Endothelial cell of umbilical vein (primary cell): ENCODE results near the gene ZNF766. TPM values are rescaled to one million over a fixed set of nuclear protein-coding genes. Genes with fewer than 3 reads are reported as not detected.

ENCODE experiments used
- BruUV-seq: library from RNA; stranded (reverse); fragments of 400-500 nt; replicated peaks from 2 replicates; lab custom pipeline; 2021; lab: Mats Ljungman, UMichigan
- CTCF ChIA-PET: fragments of 300-600, 350-600 bp; sonication (Branson Sonifier 250); formaldehyde crosslinking; loops from one replicate; lab custom pipeline; 2021; ENCODE audit warnings: antibody characterized with exemption, inconsistent platforms; lab: Charles Lee
- POLR2A ChIA-PET: fragments of 300-600, 350-600 bp; sonication (Branson Sonifier 250); formaldehyde crosslinking; loops from one replicate; lab custom pipeline; 2021; ENCODE audit warnings: antibody characterized with exemption, inconsistent platforms; lab: Charles Lee
- DNase-seq: peaks from one replicate; pipeline ENCODE4 v3.0.0-alpha.2; 2011; ENCODE audit warnings: low read depth, low spot score
- FAIRE-seq: peaks from 2 replicates; lab custom pipeline; 2011; peaks lifted over from hg19 to GRCh38; lab: Jason Lieb, UNC
- H2AFZ ChIP-seq: 2 replicates; pipeline ENCODE4 v1.6.0; 2012; ENCODE audit warnings: low read depth, low read length, control low read depth, inconsistent platforms
- H3K27ac ChIP-seq: 2 replicates; pipeline ENCODE4 v1.5.1; 2011; ENCODE audit warnings: low read depth, mild to moderate bottlenecking, control low read depth, low read length, moderate library complexity; ENCODE audit not compliant: insufficient read depth
- H3K27me3 ChIP-seq, 2 experiments: 2 replicates each; pipeline versions ENCODE4 v1.6.0 to v1.6.1; 2011; ENCODE audit warnings: low read length in 2 of 2, mixed read lengths in 1 of 2; ENCODE audit not compliant: control insufficient read depth in 2 of 2, insufficient read depth in 2 of 2
- H3K36me3 ChIP-seq, 2 experiments: 2 replicates in 1 of 2; 3 replicates in 1 of 2; pipeline ENCODE4 v1.5.1; 2011; ENCODE audit warnings: low read length in 2 of 2, mild to moderate bottlenecking in 1 of 2, moderate library complexity in 1 of 2; ENCODE audit not compliant: control insufficient read depth in 2 of 2, insufficient read depth in 2 of 2; ENCODE audit errors: extremely low read depth in 1 of 2
- H3K4me1 ChIP-seq: 3 replicates; pipeline ENCODE4 v1.5.1; 2011; ENCODE audit warnings: mild to moderate bottlenecking, low read length; ENCODE audit not compliant: control insufficient read depth, insufficient read depth; ENCODE audit errors: extremely low read depth
- H3K4me2 ChIP-seq: 2 replicates; pipeline ENCODE4 v1.6.1; 2011; ENCODE audit warnings: low read length, control low read depth, mixed read lengths; ENCODE audit not compliant: insufficient read depth
- H3K4me3 ChIP-seq, 3 experiments: fragments of 200-600 bp in 1 of 3; sonication (generic), shearing (Covaris generic) in 1 of 3; replicated peaks in 1 of 3; 2 replicates each; pipeline ENCODE4 v1.5.1; 2011 to 2016; ENCODE audit warnings: control low read depth in 3 of 3, low read length in 3 of 3, mild to moderate bottlenecking in 2 of 3, inconsistent platforms in 1 of 3, low read depth in 1 of 3, moderate library complexity in 1 of 3; ENCODE audit not compliant: insufficient read depth in 1 of 3
- H3K79me2 ChIP-seq: 2 replicates; pipeline ENCODE4 v1.6.0; 2012; ENCODE audit warnings: low read length, inconsistent platforms; ENCODE audit not compliant: control insufficient read depth, insufficient read depth
- H3K9ac ChIP-seq: replicated peaks from 2 replicates; pipeline ENCODE3; 2011; ENCODE audit warnings: low read length, control low read depth; ENCODE audit not compliant: insufficient read depth; ENCODE audit errors: extremely low read depth
- H3K9me1 ChIP-seq: replicated peaks from 3 replicates; pipeline ENCODE4 v1.6.0; 2011; ENCODE audit warnings: mild to moderate bottlenecking, low read length; ENCODE audit not compliant: control insufficient read depth, insufficient read depth; ENCODE audit errors: extremely low read depth
- H3K9me3 ChIP-seq: replicated peaks from 2 replicates; pipeline ENCODE4 v1.5.1; 2012; ENCODE audit warnings: low read length, inconsistent platforms; ENCODE audit not compliant: control insufficient read depth, insufficient read depth
- H4K20me1 ChIP-seq: replicated peaks from 2 replicates; pipeline ENCODE3; 2011; ENCODE audit warnings: mild to moderate bottlenecking, low read length; ENCODE audit not compliant: control insufficient read depth, insufficient read depth; ENCODE audit errors: extremely low read depth
- CTCF ChIP-seq, 2 donors: IDR thresholded peaks; 1 replicate in 1 of 2; 2 replicates in 1 of 2; pipeline ENCODE4 v1.5.1; 2011; ENCODE audit warnings: low read length in 2 of 2, mild to moderate bottlenecking in 2 of 2, moderate library complexity in 2 of 2, control low read depth in 1 of 2, inconsistent platforms in 1 of 2, low read depth in 1 of 2; ENCODE audit not compliant: insufficient read depth in 1 of 2; ENCODE audit errors: extremely low read depth in 1 of 2
- FOS ChIP-seq: IDR thresholded peaks from 2 replicates; pipeline ENCODE4 v1.6.1; 2011; ENCODE audit warnings: mild to moderate bottlenecking, low read length, moderate library complexity, borderline replicate concordance; ENCODE audit not compliant: insufficient read depth
- MAX ChIP-seq: IDR thresholded peaks from 2 replicates; pipeline ENCODE4 v1.6.1; 2011; ENCODE audit not compliant: insufficient read depth, insufficient read length
- POLR2AphosphoS5 ChIP-seq: IDR thresholded peaks from 2 replicates; pipeline ENCODE4 v1.6.1; 2012; ENCODE audit warnings: low read depth, mild to moderate bottlenecking, control low read depth, low read length, moderate library complexity; ENCODE audit not compliant: insufficient read depth
- dilution Hi-C: fragments of 300-500 bp; cut with MboI; formaldehyde crosslinking; loops from one replicate; pipeline ENCODE4 v1.15.0; 2019; ENCODE audit warnings: low sequenced_read_pairs; ENCODE audit not compliant: extremely low pct_ligation_motif_present
- intact Hi-C: fragments of 100-400 bp; cut with micrococcal nuclease; formaldehyde crosslinking; loops from one replicate; pipeline ENCODE4 v1.10.0; 2022
- polyA plus RNA-seq, 4 experiments: library from polyadenylated mRNA; depleted of rRNA in 3 of 4; stranded (reverse) in 3 of 4; unstranded in 1 of 4; fragments of >200 nt; gene quantifications; 2 replicates each; pipeline versions ENCODE4 v1.2.1 to v1.2.3, GENCODE V29; 2011 to 2012; ENCODE audit warnings: missing spikeins in 1 of 4
- total RNA-seq: library from RNA; stranded (reverse); gene quantifications from 2 replicates; pipeline ENCODE4 v1.2.3, GENCODE V29; 2021

The ZNF766 gene
- total and polyA plus RNA-seq, 2 donors (not counting 3 experiments of a cell fraction or from before 2014, with no cell fraction given) = 2.9 to 8.9 TPM

- Histone ChIP-seq H3K4me1 (no peaks in the 10 kb centered on the region), H3K9ac (no peak overlapping the region), H3K27ac (no peak overlapping the region), H3K27me3 (no peaks in the 10 kb centered on the region), H3K9me1 (no peaks in the 10 kb centered on the region), H3K36me3 (no peaks in the 10 kb centered on the region), H2AFZ (no peak overlapping the region), H3K4me3 (no peak overlapping the region), H3K4me2 (no peak overlapping the region), H3K9me3 (no peaks in the 10 kb centered on the region), H3K79me2 (no peaks in the 10 kb centered on the region), H4K20me1 (no peaks in the 10 kb centered on the region)
- TF ChIP-seq CTCF (IDR thresholded peaks at IDR 0.05; ENCODE audit: extremely low read depth in 1 of 2, insufficient read depth in 1 of 2, low read depth in 1 of 2, low read length in 2 of 2) = peak; percentile 76 to 86
- TF ChIP-seq MAX = no peak
- no peak for TF ChIP-seq FOS
- no peak for TF ChIP-seq POLR2AphosphoS5
- dilution Hi-C loops = no loop called here
- no TSS peak for BruUV-seq
- FAIRE-seq = peak; percentile 83
- POLR2A ChIA-PET = no interaction called here
- peak; percentile 69 for DNase-seq
- CTCF ChIA-PET = interaction anchor here (0.8 to 2.0 kb wide), 8 partner anchors 10 to 460 kb away, joined by 3 to 13 read pairs (median 6); partner anchors contain the start of genes PPP2R1A and ZNF616
- intact Hi-C loops = loop anchor here (1.0 to 5.0 kb wide), 6 partner anchors 46 to 527 kb away; partner anchors contain the start of genes PPP2R1A, ZNF614, ZNF616 and ZNF649
Measured at GRCh38 chr19:52237771-52238400, 31.5 kb upstream of the ZNF766 start.
